Stimulated activated CD4-positive, alpha-beta T cell treated with anti-CD3 and anti-CD28 coated beads, Interleukin-15, amount 100 ng/mL, for 48 hours (primary cell): ENCODE data around the gene POLN.

Experiments used
- DNase-seq, 2 donors: peaks; one replicate each; pipeline ENCODE4 v3.0.0-alpha.2; 2020; ENCODE audit warnings: low read depth in 2 of 2

POLN gene

DNA sequence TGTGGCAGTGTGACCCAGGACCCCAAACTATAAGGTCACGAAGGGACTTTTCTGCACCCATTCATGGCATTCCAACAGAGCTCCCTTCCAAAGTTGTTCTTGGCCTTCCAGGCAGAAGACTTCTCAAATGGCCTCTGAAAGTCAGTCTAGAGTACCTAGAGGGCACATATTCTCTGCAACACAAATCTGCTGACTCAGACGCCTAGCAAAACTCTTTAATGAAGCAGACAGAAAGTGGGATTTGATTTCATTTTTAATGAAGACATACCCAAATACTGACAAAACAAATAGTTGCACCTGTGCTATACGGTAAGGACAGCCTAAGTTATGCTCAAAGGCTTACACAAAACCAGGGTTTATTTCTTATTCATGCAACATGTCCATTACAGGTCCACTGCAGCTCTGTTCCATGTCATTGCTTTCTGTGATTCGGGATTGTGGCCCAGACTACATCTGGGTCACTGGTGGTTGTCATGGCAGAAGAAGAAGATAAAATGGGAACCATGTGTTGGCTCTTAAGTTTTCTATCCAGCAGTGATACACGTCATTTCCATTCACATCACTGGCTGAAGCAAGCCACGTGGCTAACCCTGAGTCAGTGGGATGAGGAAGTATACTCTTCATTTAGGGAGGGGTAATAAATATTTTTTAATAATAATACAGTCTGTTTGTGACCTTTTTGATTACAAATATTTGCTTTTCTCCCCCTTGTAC, 125.1 kb downstream of the POLN start:
- DNase-seq, result no peak

DNA sequence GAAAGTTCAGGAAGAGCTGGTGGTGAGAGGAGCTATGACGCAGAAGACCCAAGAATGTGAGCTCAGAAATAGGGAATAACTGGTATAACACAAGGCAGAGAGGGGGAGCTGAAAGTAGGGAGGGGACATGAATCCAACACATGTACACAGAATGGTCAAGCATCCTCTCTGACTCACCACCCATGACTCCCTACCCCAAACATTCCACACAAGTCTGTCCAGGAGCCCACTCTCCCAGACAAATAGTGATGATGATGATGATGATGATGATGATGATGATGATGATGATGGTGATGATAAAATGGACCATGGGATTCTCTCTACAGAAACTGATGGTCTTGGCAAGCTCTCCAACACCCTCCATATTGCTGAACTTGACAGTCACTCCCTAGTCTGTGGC, 136.4 kb downstream of the POLN start:
- no peak for DNase-seq

DNA sequence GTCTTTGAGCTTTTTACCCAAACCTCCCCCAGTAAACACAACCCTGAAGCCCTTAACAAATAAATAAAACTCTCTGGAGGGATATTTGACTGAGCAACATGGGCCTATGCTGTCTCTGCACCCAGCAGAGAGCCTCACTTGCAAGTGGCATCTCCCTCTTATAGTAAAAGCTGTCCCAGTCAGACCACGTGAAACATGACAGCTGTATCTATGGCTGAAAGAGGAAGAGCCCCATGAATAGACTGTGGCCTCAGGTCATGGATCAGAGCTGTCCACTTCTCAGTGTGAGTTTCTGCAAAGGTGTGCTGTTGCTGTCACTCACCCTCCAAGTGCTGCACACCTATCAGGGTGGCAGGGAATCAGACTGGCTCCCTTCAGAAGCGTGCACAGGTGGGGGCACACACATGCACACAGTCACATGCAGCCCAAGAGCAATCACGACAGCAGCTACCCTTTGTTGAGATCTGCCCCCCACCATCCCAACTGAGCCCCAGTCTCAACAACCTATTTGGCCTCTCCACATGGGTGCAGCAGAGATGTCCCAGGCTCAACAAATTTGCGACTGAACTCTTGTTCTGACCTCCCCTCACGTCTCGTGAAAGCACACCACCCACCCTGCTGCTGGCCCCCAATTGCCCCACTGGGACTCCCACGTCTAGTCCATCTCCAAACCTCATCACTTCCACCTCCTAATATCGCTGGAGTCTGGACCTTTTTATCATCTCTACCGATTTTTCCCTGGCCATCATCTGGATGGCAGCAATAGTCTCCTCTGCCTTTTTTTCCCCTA, 137.2 kb downstream of the POLN start:
- DNase-seq, result no peak

DNA sequence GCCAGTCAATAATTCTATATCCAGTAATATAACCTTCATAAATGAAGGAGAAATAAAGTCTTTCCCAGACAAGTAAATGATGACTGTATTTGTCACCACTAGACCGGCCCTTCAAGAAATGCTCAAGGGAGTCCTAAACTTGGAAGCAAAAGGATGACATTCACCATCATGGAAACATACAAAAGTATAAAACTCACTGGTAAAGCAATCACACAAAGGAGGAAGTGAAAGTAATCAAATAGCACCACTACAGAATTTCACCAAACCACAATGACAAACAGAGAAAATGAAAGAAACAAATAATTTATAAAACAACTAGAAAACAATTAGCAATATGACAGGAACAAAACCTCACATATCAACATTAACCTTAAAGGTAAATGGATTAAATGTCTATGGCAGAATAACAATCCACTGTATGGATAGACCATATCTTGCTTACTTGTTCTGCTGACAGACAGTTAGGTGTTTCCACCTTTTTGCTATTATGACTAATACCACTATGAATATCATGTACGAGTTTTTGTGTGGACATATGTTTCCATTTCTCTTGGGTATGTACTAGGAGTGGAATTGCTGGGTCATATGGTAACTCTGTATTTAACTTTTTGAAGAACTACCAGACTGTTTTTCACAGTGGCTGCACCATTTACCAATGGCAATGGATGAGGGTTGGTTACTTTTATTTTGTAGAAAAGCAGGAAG, 137.9 kb downstream of the POLN start:
- DNase-seq, result no peak

DNA sequence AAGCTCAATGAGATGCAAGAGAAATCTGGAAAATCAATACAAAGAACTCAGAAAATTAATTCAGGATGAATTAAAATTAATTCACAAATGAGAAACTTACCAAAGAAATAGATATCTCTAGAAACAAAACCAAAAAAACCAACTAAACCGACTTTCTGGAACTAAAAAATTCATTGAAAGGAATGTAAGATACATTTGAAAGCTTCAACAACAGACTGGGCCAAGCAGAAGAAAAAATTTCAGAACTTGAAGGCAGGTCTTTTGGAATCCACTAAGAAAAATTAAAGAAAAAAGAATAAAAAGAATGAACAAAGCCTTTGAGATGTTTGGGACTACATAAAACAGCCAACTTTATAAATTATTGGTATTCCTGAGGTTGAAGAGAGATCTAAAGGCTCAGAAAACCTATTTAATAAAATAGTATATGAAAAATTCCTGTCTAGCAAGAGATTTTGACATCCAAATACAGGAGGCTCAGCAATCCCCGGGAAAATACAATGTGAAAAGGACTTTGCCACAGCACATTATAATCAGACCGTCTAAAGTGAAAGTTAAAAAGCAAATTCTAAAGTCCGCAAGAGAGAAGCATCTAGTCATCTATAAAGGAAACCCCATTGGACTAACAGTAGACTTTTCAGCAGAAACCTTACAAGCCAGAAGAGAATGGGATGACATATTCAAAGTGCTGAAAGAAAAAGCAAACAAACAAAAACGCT, 138.6 kb downstream of the POLN start:
- no peak for DNase-seq

DNA sequence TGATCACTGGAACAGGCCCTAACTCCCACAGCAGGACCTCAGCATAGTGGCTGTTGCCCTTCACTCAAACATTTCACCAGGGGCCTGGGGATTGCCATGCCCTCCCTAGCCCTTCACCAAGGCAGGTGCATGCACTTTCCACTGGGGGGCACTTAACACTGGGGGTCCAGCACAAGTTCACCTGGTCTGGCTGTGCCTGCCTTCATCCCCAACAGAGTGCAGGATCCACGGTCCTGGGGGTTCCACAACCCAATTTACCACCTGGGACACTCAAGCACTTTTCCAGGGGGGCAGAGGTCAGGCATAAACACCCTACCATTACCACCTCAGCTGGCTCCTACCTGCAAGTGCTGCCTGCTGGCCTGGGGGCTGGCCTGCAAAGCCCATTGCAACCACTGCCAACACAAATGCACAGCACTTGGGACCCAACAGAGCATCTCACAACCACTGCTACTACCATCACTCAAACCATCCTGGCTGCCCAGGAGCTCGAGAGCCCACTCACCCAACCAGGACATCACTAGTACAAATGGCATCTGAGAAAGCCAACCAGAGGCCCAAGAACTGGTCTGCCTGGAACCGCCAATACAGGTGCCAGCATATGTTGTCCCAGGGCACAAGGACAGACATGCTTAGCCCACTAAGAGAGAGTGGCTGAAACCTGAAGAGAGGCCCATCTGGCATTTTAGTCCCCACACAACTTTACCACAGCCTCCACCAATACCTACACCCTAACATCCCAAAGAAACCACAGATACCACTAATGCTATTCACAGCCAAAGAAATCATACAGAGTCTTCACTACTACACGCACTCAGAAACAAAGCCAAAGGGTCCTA, 139.7 kb downstream of the POLN start:
- DNase-seq, result no peak

DNA sequence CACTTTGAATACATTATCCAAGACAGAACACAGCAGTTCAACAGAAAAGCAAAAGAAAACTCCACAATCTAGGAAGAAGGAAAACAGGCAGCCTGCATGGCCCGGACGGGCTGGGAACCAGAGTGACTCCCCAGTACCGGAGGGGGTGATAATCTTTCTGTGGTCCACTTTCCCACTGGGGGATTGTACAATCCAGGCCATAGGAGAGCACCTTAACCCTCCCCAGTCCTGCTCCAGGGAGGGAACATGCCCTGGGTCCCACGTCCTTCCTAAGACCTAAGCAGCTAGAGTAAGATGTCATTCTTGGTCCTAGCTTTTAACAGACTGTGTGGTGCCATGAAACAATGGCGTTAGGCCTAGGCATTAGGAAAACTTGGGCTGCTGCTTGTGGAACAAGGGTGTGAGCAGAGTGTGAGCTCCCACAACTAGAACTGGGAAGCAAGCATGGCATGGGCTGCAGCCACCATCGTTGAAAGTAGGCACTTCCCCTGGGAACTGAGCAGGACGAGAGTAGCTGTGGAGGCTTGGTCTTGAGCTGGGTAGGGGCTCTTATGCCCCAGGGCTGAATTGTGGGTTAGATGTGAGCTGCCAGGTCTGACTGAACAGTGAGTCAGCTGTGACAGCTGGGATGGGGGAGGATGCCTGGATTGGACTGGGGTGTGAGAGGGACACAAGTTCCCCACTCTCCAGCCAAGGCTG, 140.4 kb downstream of the POLN start:
- DNase-seq, result no peak

DNA sequence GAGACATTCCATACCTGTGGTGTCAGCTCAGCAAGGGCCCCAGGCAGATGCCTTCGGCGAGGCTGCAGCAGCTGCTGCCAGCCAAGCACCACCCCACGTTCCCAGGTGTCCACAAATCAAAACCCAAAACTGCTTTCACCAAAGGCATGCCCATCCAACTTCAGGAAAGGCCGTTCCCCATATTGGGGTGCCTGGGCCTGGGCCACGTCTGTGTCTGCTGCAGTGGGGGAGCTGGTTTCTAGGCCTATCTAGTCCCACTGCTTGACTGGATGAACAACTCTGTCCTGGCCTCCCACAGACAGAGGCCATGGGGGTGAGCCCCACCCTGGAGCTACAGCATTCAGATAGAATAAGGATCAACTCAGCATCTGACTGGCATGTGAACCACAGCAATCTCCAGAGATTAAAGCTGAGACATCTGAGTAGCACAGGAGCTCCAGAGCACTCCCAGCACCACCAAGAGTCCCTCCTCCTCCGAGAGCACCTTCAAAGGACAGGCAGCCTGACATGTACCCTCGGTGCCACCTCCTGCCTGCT, 145.8 kb downstream of the POLN start:
- no peak for DNase-seq

DNA sequence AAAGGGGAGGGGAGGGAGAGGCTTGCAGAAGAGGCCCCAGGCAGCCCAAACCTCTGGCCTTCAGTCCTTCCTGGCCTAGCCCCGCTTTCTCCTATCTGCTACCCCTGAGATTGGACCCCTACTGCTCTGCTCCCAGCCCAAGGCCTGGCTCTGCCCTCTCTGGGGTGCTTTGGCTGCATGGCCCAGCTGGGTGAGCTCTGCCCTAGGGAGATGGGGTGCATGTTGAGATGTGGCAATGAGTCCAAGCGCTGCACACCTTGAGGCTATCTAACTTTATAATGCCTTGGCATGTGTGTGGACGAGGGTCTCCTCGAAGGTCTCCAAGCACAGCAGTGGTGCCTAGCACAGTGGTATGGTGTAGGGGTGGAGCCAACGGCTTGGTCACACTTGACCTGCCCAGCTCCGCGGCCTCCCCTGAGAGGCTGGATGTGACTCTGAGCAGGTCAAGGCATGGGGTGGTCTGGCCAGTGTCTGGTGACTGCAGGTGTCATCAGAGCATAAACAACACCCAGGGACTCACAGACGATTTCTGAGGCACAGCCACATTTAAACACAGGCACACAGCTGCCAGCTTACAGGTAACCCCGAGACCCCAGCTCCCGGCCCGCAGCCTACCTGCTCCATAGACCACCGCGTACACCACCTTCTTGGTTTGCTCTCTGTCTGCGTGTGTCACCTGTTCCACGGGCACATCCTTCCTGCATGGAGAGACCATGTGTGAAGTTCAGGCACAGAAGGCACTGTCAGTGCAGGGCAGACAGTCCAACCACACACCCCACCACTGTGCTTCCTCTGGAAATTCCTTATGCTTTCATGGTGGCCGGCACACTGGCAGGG, 146.5 kb downstream of the POLN start:
- DNase-seq, result no peak

DNA sequence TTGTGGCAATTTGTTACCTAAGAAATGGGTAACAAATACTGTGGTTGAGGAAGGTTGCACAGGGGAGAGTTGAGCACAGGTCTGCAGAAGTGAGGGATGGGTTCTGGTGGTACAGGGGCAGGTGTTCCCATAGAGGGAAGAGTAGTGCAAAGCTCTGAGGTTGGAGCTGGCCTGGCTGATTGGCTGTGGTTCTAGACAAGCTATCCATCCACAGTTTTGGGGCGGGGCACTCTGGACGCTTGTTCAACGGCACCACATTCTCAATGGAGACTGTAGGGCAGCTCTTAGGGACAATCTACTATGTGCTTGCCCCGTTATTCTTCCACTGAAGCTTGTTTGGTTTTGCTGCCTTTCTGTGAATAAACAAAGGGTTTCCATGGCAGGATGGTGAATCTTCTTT, 147.4 kb downstream of the POLN start:
- no peak for DNase-seq

DNA sequence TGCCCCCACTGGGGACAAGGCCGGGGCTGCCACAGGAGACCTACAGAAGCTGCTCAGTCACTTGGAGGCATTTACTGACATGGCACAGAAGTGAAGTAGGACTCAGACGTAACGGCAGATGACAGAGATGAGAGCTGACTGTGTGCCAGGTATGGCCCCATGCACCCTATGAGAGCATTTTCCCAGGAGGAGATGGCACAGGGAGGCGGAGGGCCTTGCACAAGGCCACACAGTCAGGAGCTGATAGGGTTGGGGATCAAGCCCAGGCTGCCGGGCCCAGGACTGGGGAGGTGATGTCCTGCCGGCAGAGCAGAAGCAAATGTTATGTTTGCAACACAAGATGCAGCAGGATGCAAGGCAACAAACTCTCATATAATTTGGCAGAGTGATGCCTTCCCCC, 148.7 kb downstream of the POLN start:
- no peak for DNase-seq

DNA sequence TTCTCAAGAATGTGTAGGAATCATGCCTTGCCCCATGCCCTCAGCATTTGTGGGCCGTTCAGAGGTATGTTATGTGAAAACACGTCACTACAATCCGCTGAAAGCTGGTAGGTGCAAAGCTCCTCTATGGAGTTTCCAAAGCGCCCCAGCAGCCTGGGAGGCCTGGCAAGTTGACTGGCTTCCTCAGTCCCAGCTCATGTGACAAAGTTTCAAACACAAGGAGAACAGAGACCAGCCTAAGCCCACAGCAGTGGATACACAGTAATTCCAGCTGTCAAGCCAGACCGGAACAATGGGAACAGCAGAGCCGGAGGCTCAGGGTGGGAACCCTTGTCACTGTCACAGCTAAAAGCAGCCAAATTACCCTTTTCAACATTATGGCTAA, 149.3 kb downstream of the POLN start:
- no peak for DNase-seq

DNA sequence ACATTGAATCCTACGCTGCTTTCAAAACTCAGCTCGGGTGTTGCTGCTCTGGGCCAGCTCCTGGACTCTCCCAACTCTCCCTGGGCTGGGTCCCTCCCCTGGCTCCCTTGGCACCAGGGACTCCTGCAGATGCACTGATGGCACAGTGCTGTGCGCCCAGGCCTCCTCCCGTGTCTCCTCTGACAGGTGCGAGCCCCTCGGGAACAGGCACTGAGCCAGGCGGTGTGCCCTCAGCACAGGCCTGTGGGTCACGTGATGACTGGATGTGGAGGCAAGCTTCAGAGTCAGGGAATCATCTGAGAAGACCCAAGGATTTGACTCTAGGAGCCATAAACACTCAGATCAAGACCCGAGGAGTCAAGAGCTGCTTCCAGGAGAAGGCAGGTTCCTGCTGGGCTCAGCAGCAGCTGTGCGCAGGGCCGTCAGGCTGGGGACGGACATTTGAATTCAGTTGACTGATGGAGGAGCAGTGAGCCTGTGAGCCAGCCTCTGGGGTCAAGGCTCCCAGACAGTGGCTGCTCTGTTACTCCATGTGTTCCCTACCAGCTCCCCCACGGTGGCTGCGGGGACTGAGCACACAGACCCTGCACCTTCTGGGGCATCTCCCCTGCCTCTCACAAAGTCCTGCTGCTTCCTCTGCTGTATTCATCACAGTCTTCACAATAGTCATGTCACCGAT, 149.8 kb downstream of the POLN start:
- no peak for DNase-seq

DNA sequence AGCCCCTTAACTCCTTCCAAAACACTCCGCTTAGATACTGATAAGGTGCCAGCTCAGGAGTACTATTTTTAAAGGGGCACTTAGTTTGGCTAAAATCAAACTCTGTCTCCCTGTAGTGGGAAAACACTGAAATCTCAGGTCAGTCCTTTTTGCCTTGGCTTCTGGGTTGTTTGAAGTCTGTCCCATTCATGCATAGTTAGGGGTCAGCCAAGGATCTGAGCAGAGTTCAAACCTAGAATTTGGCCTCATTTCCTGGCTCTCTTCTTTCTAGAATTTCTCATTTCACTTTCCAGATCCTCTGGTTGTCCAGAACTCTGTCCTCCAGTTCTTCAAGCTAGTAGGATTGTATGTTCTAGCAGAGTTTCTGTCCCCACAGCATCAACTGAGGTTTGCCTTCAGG, 151.3 kb downstream of the POLN start:
- no peak for DNase-seq

DNA sequence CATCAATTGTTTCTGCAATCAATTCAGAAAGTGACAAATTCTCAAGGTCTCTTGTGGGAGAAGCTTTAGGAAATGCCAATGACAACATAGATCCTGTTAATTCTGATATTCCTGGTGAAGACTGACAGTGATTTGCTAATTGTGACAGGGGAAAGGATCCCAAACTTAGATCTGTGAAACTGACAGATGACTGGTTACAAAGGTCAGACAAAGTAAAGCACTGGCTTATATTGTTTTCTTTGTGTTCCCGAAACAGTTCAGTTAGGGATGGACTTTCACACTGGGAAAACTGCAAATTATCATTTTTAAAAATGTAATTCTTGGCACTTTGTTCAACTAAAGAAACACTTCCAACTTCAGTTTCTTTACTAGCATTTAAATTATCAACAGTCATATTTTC, 152.7 kb downstream of the POLN start:
- DNase-seq, result no peak

DNA sequence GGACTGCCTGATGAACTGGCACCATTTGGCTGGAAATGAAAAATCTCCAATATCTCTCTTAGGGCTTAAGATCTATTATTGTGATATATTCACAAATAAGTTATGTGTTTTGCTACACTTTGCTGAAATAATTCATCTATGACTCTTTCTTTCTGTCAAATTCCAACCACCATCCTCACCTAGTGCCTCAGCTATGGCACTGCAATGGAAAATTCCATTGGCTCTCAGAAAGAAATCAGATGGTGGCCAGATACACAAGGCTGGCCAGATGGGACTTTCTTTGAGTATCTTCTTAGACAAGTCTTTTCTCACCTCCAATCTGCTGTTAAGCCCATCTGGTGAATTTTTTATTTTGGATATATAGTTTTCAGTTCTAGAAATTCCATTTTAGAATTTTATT, 154.8 kb downstream of the POLN start:
- no peak for DNase-seq

DNA sequence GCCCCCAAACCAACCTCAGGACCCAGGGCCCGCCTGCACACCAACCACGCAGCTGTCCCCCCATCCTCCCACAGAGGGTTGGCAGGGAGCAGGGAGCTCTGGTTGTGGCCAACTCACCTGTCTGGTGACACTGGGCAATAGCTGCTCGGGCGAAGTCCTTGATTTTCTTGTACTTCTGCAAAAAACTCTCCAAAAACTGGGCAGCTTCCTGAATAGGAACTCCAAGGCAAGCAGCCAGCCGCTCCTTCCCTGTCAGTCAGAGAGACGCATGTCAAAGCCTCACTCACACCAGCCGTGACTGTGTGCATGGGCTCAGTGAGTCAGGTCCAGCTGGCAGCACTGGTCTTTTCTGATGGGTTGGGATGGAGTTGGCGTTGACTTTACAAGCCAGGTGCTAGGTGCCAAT, 156.4 kb downstream of the POLN start:
- DNase-seq, result no peak

DNA sequence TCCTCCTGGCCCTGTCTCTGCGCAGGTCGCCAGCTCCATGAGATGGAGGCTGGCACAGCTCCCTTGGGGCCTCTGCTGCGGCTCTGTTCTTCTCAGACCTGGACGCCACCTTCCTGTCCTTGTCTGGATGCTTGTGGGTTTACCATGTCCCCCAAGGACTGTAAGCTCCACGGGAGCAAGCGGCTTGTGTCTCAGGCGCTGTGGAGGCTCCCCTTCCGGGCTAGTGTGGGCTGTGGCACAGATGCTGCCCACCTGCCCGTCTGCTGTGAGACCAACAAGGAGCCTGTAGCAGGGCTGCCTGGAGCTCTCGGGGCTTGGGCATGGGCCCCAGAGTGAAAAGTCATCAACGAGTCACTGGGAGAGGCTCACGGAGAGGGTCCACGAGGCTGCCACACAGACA, 157.6 kb downstream of the POLN start:
- DNase-seq, result no peak

DNA sequence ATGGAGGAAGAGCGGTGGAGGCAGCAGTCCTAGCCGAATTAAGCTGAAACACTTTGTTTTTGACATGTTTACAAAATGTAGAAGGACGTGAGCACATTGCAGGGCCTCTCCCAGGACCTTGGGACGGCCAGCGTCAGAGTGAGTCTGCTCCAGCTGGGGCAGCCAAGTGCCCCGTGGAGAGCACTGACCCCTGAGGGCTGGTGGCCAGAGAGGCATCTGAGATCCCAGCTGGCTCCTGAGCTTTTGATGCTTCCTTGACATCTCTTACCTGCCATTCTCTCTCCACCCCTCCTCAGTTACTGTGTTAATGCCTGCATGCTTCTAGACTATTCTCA, 158.1 kb downstream of the POLN start:
- DNase-seq, result no peak
